HG03354 (cell line): ENCODE results near the gene MAPK7.

Source experiments
- ATAC-seq: cut with Tn5 transposase; IDR thresholded peaks from one replicate; pipeline ENCODE4 v1.9.1; 2021; ENCODE audit warnings: mild to moderate bottlenecking; ENCODE audit not compliant: unreplicated experiment, poor library complexity, severe bottlenecking

Gene MAPK7

GRCh38 chr17:19391432-19391831, 13.1 kb downstream of the MAPK7 start:
- ATAC-seq, result no peak

GRCh38 chr17:19392303-19392702, 14.0 kb downstream of the MAPK7 start:
- ATAC-seq, result no peak

GRCh38 chr17:19397556-19398041, 19.3 kb downstream of the MAPK7 start:
- ATAC-seq, result no peak

GRCh38 chr17:19398301-19399181, 20.2 kb downstream of the MAPK7 start:
- ATAC-seq, result no peak

GRCh38 chr17:19399750-19400450, 21.6 kb downstream of the MAPK7 start:
- ATAC-seq, result no peak

GRCh38 chr17:19401321-19402010, 23.2 kb downstream of the MAPK7 start:
- no peak for ATAC-seq

- ATAC-seq, result no peak
These were observed 23.9 kb downstream of the MAPK7 start for GRCh38 chr17:19402171-19402570.

- ATAC-seq, result no peak
These were observed 24.7 kb downstream of the MAPK7 start for GRCh38 chr17:19403021-19403420.

- no peak for ATAC-seq
These were observed 26.0 kb downstream of the MAPK7 start for GRCh38 chr17:19404264-19404663.

GRCh38 chr17:19405114-19405513, 26.8 kb downstream of the MAPK7 start:
- ATAC-seq, result no peak

- ATAC-seq, result no peak
These were observed 29.5 kb downstream of the MAPK7 start for GRCh38 chr17:19407601-19408345.

- ATAC-seq, result no peak
These were observed 30.0 kb downstream of the MAPK7 start for GRCh38 chr17:19408346-19408710.

GRCh38 chr17:19409066-19409465, 30.8 kb downstream of the MAPK7 start:
- ATAC-seq, result no peak

GRCh38 chr17:19409509-19409908, 31.2 kb downstream of the MAPK7 start:
- ATAC-seq, result no peak

- ATAC-seq, result no peak
These were observed 31.8 kb downstream of the MAPK7 start for GRCh38 chr17:19410091-19410490.

- no peak for ATAC-seq
These were observed 32.8 kb downstream of the MAPK7 start, which contains the start of gene RNF112 for GRCh38 chr17:19410875-19411620. RNF112 (plus strand) TSS chr17:19411232; CDS start chr17:19411409, 177 bp downstream.

- ATAC-seq, result no peak
These were observed 33.3 kb downstream of the MAPK7 start for GRCh38 chr17:19411631-19412030.

- ATAC-seq, result no peak
These were observed 34.2 kb downstream of the MAPK7 start for GRCh38 chr17:19412510-19412909.

- ATAC-seq, result no peak
These were observed 34.7 kb downstream of the MAPK7 start for GRCh38 chr17:19412984-19413383.
